A549 (cell line): ENCODE data around the gene SSX2IP. TPM values are rescaled to one million over a fixed set of nuclear protein-coding genes. Genes with fewer than 3 reads are reported as not detected.

Experiments used
- ATAC-seq, 2 experiments: fragments of 200-7000 bp in 1 of 2; fragments of >200 bp in 1 of 2; cut with Nextera tagmentation in 1 of 2; cut with Tn5 transposase in 1 of 2; 3 replicates each; pipeline versions ENCODE4 v1.8.0 to v1.9.1; 2018 to 2020; ENCODE audit warnings: mild to moderate bottlenecking in 1 of 2, moderate library complexity in 1 of 2
- CTCF ChIA-PET: fragments of 300-600 bp; sonication (Branson Sonifier 250); formaldehyde crosslinking; extraction: SDS; loops from one replicate; lab custom pipeline; 2021; ENCODE audit warnings: antibody characterized with exemption, inconsistent platforms; lab: Yijun Ruan, JAX
- POLR2A ChIA-PET: fragments of 350-600 bp; formaldehyde crosslinking; extraction: SDS; loops from one replicate; lab custom pipeline; 2021; ENCODE audit warnings: antibody characterized with exemption, inconsistent platforms; lab: Yijun Ruan, JAX
- DNase-seq, 2 experiments: peaks; one replicate each; pipeline versions ENCODE4 v3.0.0 to v3.0.0-alpha.2; 2011 to 2016; ENCODE audit warnings: low read depth in 1 of 2, low spot score in 1 of 2
- FAIRE-seq: peaks from 2 replicates; lab custom pipeline; 2011; peaks lifted over from hg19 to GRCh38; lab: Jason Lieb, UNC
- H3K27ac ChIP-seq, 2 experiments: fragments of >200 bp; sonication (Bioruptor Twin); formaldehyde crosslinking; 3 replicates each; pipeline ENCODE4 v1.5.1; 2016 to 2017
- H3K4me1 ChIP-seq: fragments of >200 bp; sonication (Bioruptor Twin); formaldehyde crosslinking; 3 replicates; pipeline ENCODE4 v1.6.1; 2016
- H3K4me2 ChIP-seq: fragments of >200 bp; sonication (Bioruptor Twin); formaldehyde crosslinking; 3 replicates; pipeline ENCODE4 v1.6.1; 2016
- H3K4me3 ChIP-seq: fragments of >200 bp; sonication (Bioruptor Twin); formaldehyde crosslinking; 3 replicates; pipeline ENCODE4 v1.5.1; 2016
- H3K9me3 ChIP-seq: fragments of >200 bp; sonication (Bioruptor Twin); formaldehyde crosslinking; 3 replicates; pipeline ENCODE4 v1.6.1; 2016
- CBX8 ChIP-seq: fragments of 200-600 bp; sonication (generic); IDR thresholded peaks from 2 replicates; pipeline ENCODE4 v1.6.1; 2016
- CHD2 ChIP-seq: fragments of 150-350 bp; IDR thresholded peaks from 2 replicates; pipeline ENCODE4 v1.6.1; 2014; ENCODE audit warnings: low read length; ENCODE audit not compliant: partially characterized antibody
- EHF ChIP-seq: fragments of 250-450 bp; sonication (Bioruptor Pico); IDR thresholded peaks from 2 replicates; pipeline ENCODE4 v1.5.0; 2020; ENCODE audit warnings: mild to moderate bottlenecking
- EHMT2 ChIP-seq: fragments of 200-600 bp; sonication (generic); IDR thresholded peaks from 2 replicates; pipeline ENCODE4 v1.6.1; 2016; ENCODE audit warnings: antibody characterized with exemption, low read depth, mild to moderate bottlenecking, moderate library complexity
- EP300 ChIP-seq, 2 experiments: fragments of >200 bp; sonication (Bioruptor Twin); formaldehyde crosslinking; IDR thresholded peaks; 2 replicates in 1 of 2; 3 replicates in 1 of 2; pipeline ENCODE4 v1.6.1; 2016 to 2017
- ESRRA ChIP-seq: fragments of 150-350 bp; IDR thresholded peaks from 2 replicates; pipeline ENCODE4 v1.6.1; 2014; ENCODE audit warnings: mild to moderate bottlenecking, low read length, borderline replicate concordance
- FOSB ChIP-seq: fragments of 250-450 bp; sonication (Bioruptor Pico); IDR thresholded peaks from 2 replicates; pipeline ENCODE4 v1.5.0; 2020; ENCODE audit warnings: mild to moderate bottlenecking, moderate library complexity
- HDAC2 ChIP-seq: fragments of 200-600 bp; sonication (generic); IDR thresholded peaks from 2 replicates; pipeline ENCODE4 v1.6.1; 2016
- HOXB5 ChIP-seq: fragments of 250-450 bp; sonication (Bioruptor Pico); IDR thresholded peaks from 2 replicates; pipeline ENCODE4 v1.5.0; 2020; ENCODE audit warnings: mild to moderate bottlenecking, moderate library complexity
- KDM1A ChIP-seq: fragments of 200-600 bp; sonication (generic); IDR thresholded peaks from 2 replicates; pipeline ENCODE4 v1.6.1; 2016; ENCODE audit warnings: low read depth, mild to moderate bottlenecking
- KDM5A ChIP-seq: fragments of 200-600 bp; sonication (generic); IDR thresholded peaks from 2 replicates; pipeline ENCODE4 v1.6.1; 2016; ENCODE audit warnings: antibody characterized with exemption, mild to moderate bottlenecking
- MAZ ChIP-seq: fragments of 150-350 bp; IDR thresholded peaks from 2 replicates; pipeline ENCODE4 v1.6.1; 2014; ENCODE audit warnings: antibody characterized with exemption, low read depth, low read length, borderline replicate concordance
- NFE2L2 ChIP-seq: fragments of 150-350 bp; conservative IDR thresholded peaks from 2 replicates; pipeline ENCODE4 v1.6.1; 2014; ENCODE audit warnings: low read length
- NPAS2 ChIP-seq: fragments of 250-450 bp; sonication (Bioruptor Pico); IDR thresholded peaks from 2 replicates; pipeline ENCODE4 v1.8.0; 2022; ENCODE audit warnings: mild to moderate bottlenecking, moderate library complexity, borderline replicate concordance
- RARB ChIP-seq: fragments of 250-450 bp; sonication (Bioruptor Pico); IDR thresholded peaks from 2 replicates; pipeline ENCODE4 v1.8.0; 2021; ENCODE audit warnings: mild to moderate bottlenecking, moderate library complexity
- SMC3 ChIP-seq: fragments of >200 bp; sonication (Bioruptor Twin); formaldehyde crosslinking; IDR thresholded peaks from 3 replicates; pipeline ENCODE4 v1.6.1; 2018; ENCODE audit warnings: inconsistent platforms
- ZC3H11A ChIP-seq: fragments of 450-650 bp; IDR thresholded peaks from 2 replicates; pipeline ENCODE4 v1.6.1; 2014; ENCODE audit warnings: antibody characterized with exemption, mild to moderate bottlenecking
- WGBS: methylation state at CpG from one replicate; pipeline ENCODE4 v1.1.6; 2017; ENCODE audit errors: missing lambda C conversion rate; 5-methylcytosine and 5-hydroxymethylcytosine counted together
- polyA plus RNA-seq, 4 experiments: library from polyadenylated mRNA; depleted of rRNA in 3 of 4; stranded (reverse); fragments of >200 nt; fragmentation: RNase III in 1 of 4; extraction: RNeasy Plus Mini Kit Qiagen cat#74134 plus additional on column Dnase treatment in 1 of 4; gene quantifications; 2 replicates in 3 of 4; 3 replicates in 1 of 4; pipeline ENCODE4 v1.2.3, GENCODE V29; 2011 to 2017
- TF ChIP-seq, protein P1 (sequence below): fragments of 450-650 bp; IDR thresholded peaks from 2 replicates; pipeline ENCODE4 v1.6.1; 2014; ENCODE audit warnings: antibody characterized with exemption
- TF ChIP-seq, protein P2 (sequence below): fragments of 200-600 bp; sonication (generic); IDR thresholded peaks from 2 replicates; pipeline ENCODE4 v1.6.1; 2016; ENCODE audit warnings: antibody characterized with exemption, mild to moderate bottlenecking, moderate library complexity

Gene SSX2IP
- polyA plus RNA-seq, 2 of the 4 experiments (the other 2 are of a cell fraction), result 15.2 to 20.6 TPM

DNA sequence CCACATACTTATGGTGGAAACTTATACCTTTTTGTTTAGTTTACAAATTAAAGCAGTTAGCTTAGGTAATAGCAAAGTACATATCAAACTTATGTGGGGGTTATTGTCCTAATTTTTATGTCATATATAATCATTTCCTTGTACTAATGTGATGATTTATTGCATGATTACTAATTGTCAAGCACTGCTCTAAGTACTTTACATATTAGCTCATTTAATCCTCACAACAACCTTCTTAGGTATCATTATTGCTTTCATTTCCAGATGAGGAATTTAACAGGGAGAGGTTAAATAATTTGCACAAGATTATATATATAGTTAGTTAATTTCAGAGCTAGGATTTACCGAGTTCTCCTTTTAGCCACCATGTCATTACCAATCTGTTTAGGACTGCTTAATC is 11.9 kb upstream of the SSX2IP start:
- ChIA-PET POLR2A (no interaction called here), CTCF (interaction anchor here (0.7 to 1.0 kb wide), 3 partner anchors 19 to 579 kb away, joined by 3 read pairs; no protein-coding TSS in a partner anchor)
- WGBS, result 14% methylated on average over 1 of the region's 1 CpG
- TF ChIP-seq NPAS2 (CRISPR knock-in tag), result no peak
- TF ChIP-seq HOXB5 (CRISPR knock-in tag), result no peak
- TF ChIP-seq, protein P1, sequence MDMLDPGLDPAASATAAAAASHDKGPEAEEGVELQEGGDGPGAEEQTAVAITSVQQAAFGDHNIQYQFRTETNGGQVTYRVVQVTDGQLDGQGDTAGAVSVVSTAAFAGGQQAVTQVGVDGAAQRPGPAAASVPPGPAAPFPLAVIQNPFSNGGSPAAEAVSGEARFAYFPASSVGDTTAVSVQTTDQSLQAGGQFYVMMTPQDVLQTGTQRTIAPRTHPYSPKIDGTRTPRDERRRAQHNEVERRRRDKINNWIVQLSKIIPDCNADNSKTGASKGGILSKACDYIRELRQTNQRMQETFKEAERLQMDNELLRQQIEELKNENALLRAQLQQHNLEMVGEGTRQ, result no peak
- no peak for TF ChIP-seq CBX8
- no peak for ATAC-seq
- FAIRE-seq, result no peak
- H3K27ac ChIP-seq, result no peak overlapping the region
- no peak overlapping the region for H3K4me2 ChIP-seq
- H3K9me3 ChIP-seq, result no peaks in the 10 kb centered on the region
- no peak for DNase-seq
- H3K4me3 ChIP-seq, result no peak overlapping the region
- H3K4me1 ChIP-seq, result peaks cover 15% of the 10 kb centered on the region

DNA sequence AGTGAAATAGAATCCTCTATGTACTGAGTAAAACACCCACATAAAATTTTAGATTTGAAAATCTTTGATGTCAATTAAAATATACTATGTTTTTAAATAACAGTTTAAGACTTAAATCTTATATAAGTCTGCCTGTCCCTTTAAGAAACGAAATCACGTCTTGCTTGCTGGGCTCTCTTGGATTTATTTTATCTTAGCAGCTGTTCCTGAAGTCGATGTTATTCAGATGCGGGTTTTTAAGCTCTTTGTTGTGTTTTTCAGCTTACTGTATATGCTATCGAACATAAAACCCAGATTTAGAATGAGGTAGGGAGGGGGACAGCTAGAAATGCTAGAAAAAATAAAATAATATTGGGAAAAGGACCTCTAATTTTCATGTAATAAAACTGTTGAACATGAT is 11.1 kb upstream of the SSX2IP start:
- FAIRE-seq, result no peak
- POLR2A ChIA-PET, result no interaction called here
- Histone ChIP-seq H3K4me2 (peak overlapping the region; percentile 25; the same call in 2 of the 3 replicates), H3K4me3 (no peak overlapping the region), H3K27ac (no peak overlapping the region), H3K9me3 (no peaks in the 10 kb centered on the region), H3K4me1 (peaks cover 15% of the 10 kb centered on the region)
- DNase-seq, result no peak
- CTCF ChIA-PET, result interaction anchor here (1.0 kb wide), 1 partner anchor 20 kb away, joined by 3 read pairs; no protein-coding TSS in a partner anchor
- no peak for ATAC-seq
- 18% methylated on average over 5 of the region's 5 CpGs for WGBS
- TF ChIP-seq KDM1A (no peak), MAZ (no peak), SMC3 (no peak), HDAC2 (no peak), ESRRA (no peak), ZC3H11A (no peak), KDM5A (no peak), RARB (CRISPR knock-in tag) (no peak), EHF (CRISPR knock-in tag) (no peak), NFE2L2 (no peak), CHD2 (no peak)
- TF ChIP-seq, protein P2, sequence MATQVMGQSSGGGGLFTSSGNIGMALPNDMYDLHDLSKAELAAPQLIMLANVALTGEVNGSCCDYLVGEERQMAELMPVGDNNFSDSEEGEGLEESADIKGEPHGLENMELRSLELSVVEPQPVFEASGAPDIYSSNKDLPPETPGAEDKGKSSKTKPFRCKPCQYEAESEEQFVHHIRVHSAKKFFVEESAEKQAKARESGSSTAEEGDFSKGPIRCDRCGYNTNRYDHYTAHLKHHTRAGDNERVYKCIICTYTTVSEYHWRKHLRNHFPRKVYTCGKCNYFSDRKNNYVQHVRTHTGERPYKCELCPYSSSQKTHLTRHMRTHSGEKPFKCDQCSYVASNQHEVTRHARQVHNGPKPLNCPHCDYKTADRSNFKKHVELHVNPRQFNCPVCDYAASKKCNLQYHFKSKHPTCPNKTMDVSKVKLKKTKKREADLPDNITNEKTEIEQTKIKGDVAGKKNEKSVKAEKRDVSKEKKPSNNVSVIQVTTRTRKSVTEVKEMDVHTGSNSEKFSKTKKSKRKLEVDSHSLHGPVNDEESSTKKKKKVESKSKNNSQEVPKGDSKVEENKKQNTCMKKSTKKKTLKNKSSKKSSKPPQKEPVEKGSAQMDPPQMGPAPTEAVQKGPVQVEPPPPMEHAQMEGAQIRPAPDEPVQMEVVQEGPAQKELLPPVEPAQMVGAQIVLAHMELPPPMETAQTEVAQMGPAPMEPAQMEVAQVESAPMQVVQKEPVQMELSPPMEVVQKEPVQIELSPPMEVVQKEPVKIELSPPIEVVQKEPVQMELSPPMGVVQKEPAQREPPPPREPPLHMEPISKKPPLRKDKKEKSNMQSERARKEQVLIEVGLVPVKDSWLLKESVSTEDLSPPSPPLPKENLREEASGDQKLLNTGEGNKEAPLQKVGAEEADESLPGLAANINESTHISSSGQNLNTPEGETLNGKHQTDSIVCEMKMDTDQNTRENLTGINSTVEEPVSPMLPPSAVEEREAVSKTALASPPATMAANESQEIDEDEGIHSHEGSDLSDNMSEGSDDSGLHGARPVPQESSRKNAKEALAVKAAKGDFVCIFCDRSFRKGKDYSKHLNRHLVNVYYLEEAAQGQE, result no peak
- TF ChIP-seq, all 56 proteins: peak for 0

DNA sequence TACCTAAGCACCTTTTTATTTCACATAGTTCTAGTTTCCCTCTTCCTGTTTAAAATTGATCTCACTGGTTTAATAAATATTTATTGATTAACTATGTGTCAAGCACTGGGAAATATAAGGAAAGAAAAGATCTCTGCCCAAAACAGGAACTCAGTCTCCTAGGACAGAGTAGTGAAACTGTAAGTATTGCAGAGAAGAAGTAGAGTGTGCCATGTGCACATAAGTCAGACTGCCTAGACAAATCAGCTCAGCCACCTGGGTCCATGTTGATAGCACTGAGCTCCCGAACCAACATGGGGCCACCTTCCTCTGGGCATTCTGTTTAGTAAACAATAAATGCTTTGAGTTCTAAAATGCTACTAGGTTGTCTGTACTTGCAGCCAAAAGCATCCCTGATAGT is 9.8 kb upstream of the SSX2IP start:
- ATAC-seq (no peak), FAIRE-seq (no peak), DNase-seq (no peak)
- POLR2A ChIA-PET, result no interaction called here
- no peak overlapping the region for H3K4me2 ChIP-seq
- no peaks in the 10 kb centered on the region for H3K9me3 ChIP-seq
- H3K4me1 ChIP-seq, result peaks cover 15% of the 10 kb centered on the region
- no peak overlapping the region for H3K4me3 ChIP-seq
- CTCF ChIA-PET, result no interaction called here
- no peak for TF ChIP-seq KDM5A
- no peak for TF ChIP-seq EHMT2
- no peak for TF ChIP-seq ZC3H11A
- TF ChIP-seq EP300 (IDR thresholded peaks at IDR 0.05), result no peak
- no peak for TF ChIP-seq FOSB
- no peak overlapping the region for H3K27ac ChIP-seq
- WGBS, result 80% methylated on average over 1 of the region's 1 CpG
